ENCODE results near the gene ALDH3B2. TPM values are rescaled to one million over a fixed set of nuclear protein-coding genes. Genes with fewer than 3 reads are reported as not detected.

The ALDH3B2 gene
- polyA plus RNA-seq, 1 of the 3 experiments (the other 2 are of a cell fraction) = not detected

DNA sequence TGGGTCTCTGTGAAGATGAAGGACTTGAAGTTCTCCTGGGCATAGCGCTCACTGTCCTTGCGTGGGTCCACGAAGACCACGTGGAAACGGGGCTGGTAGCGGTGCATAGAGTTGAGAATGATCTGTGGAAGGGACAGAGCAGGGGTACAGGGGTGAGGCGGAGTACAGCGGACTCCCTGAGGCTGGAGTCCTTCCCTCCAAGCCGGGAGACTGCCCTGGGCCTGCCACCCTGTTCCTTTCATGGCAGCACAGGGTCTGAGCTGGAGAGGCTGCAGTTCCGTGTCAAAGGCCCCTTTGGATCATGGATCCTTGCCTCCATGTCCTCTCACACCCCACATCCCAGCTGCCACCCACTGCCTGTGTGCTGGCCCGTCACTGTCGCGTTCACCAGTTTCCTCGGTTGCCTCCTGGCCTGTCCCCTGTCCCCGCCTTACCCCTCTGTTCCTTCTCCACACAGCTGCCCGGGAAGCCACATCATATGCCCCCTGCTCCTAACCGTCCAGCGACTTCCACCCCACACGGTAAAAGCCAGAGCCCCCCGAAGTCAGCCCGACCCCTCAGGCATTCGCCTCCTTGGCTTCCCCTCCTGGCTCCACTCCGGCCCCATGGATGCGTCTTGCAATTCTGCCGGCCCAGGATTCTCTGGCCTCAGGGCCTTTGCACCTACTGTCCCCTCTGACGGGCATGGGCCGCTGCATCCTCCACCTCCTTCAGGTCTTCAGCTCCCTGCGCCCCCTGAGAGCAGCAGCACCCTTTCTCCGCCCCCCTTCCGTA is 41.3 kb downstream of the ALDH3B2 start:
- Histone ChIP-seq H3F3A (replicated peaks; ENCODE audit: insufficient read depth) (no peaks in the 10 kb centered on the region), H3K36me3 (replicated peaks in 1 of 2; ENCODE audit: control insufficient read depth in 1 of 2, insufficient read depth in 2 of 2, low read length in 1 of 2) (no peaks in the 10 kb centered on the region), H3K9me3 (no peaks in the 10 kb centered on the region), H3K27me3 (ENCODE audit: insufficient read depth) (no peaks in the 10 kb centered on the region), H3K4me3 (ENCODE audit: low read depth in 2 of 2, low read length in 1 of 2) (no peak overlapping the region), H3K9me2 (no peaks in the 10 kb centered on the region), H2AFZ (ENCODE audit: low read depth) (no peak overlapping the region), H3K9ac (no peak overlapping the region), H3K79me2 (ENCODE audit: insufficient read depth) (no peaks in the 10 kb centered on the region), H4K20me1 (ENCODE audit: insufficient read depth) (no peaks in the 10 kb centered on the region), H3K4me1 (ENCODE audit: control insufficient read depth in 1 of 2, insufficient read depth in 2 of 2, low read depth in 1 of 2, low read length in 1 of 2) (peaks cover 0 to 13% of the 10 kb centered on the region in 2 experiments; a peak in 1 of 4 replicates), H3K27ac (ENCODE audit: low read depth in 2 of 2, low read length in 1 of 2) (no peak overlapping the region), H3K4me2 (no peak overlapping the region)
- ChIA-PET CTCF (interaction anchor here (17.8 kb wide), 1 partner anchor 20 kb away, joined by 308 read pairs; the partner anchor contains the start of gene ACY3), POLR2A (no interaction called here)
- 78% methylated on average over 27 of the region's 30 CpGs for WGBS (ENCODE audit: low lambda C conversion rate)
- no peak for DNase-seq
- TF ChIP-seq, protein P1, sequence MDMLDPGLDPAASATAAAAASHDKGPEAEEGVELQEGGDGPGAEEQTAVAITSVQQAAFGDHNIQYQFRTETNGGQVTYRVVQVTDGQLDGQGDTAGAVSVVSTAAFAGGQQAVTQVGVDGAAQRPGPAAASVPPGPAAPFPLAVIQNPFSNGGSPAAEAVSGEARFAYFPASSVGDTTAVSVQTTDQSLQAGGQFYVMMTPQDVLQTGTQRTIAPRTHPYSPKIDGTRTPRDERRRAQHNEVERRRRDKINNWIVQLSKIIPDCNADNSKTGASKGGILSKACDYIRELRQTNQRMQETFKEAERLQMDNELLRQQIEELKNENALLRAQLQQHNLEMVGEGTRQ (IDR thresholded peaks at IDR 0.05; ENCODE audit: borderline replicate concordance, low read depth, low read length) = no peak
- TF ChIP-seq CHD2 (IDR thresholded peaks at IDR 0.05; ENCODE audit: low read length, partially characterized antibody) (no peak), TEAD4 (IDR thresholded peaks at IDR 0.05; ENCODE audit: borderline replicate concordance, insufficient read depth) (no peak), NFIC (IDR thresholded peaks at IDR 0.05; ENCODE audit: borderline replicate concordance) (no peak), FOSL2 (IDR thresholded peaks at IDR 0.05; ENCODE audit: borderline replicate concordance, low read depth) (no peak), FOXM1 (IDR thresholded peaks at IDR 0.05; ENCODE audit: low read depth) (no peak), MAX (IDR thresholded peaks at IDR 0.05; ENCODE audit: low read depth) (no peak), NRF1 (IDR thresholded peaks at IDR 0.05; ENCODE audit: low read depth, low read length) (no peak)
- TF ChIP-seq, protein P2, sequence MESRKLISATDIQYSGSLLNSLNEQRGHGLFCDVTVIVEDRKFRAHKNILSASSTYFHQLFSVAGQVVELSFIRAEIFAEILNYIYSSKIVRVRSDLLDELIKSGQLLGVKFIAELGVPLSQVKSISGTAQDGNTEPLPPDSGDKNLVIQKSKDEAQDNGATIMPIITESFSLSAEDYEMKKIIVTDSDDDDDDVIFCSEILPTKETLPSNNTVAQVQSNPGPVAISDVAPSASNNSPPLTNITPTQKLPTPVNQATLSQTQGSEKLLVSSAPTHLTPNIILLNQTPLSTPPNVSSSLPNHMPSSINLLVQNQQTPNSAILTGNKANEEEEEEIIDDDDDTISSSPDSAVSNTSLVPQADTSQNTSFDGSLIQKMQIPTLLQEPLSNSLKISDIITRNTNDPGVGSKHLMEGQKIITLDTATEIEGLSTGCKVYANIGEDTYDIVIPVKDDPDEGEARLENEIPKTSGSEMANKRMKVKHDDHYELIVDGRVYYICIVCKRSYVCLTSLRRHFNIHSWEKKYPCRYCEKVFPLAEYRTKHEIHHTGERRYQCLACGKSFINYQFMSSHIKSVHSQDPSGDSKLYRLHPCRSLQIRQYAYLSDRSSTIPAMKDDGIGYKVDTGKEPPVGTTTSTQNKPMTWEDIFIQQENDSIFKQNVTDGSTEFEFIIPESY (IDR thresholded peaks at IDR 0.05; ENCODE audit: borderline replicate concordance, low read depth) = no peak

DNA sequence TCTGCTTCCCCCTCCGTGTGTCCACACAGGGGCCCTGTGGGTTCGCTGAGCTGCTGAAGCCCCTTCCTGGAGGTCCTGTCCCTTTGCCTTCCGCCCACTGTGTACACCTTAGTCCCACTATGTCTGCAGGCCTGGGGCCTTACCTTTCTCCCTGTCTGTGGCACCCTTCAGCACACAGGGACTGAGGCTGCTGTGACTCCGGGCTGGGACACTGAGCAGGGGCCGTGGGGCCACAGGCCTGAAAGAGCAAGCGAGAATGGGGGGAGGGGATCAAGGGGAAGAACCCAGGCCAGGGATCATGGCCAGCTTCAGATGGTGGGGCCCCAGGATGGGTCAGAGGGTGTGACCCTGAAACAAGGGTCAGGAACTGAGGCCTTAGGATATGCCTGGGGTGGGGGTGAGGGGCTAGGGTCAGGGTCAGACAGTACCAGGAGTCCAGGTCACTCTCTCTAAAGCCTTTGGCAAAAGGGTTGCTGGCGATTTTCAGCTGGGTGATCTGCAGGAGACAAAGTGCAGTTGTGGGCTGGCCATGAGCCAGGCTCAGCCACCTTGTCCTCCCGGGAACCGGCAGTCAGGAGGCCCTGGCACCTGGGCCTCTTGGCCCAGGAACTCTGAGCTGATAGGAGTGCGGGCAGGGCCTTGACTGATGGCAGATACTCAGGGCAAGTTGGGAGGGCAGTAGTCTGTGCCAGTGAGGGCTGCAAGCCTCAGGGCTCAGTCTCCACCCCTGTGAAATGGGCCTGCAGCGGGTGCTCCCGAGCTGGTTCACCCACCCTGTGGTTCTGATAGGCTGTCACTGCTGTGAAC is 42.0 kb downstream of the ALDH3B2 start:
- no peak overlapping the region for H3K9ac ChIP-seq
- no peak overlapping the region for H3K4me3 ChIP-seq (ENCODE audit: low read depth in 2 of 2, low read length in 1 of 2)
- WGBS (ENCODE audit: low lambda C conversion rate) = 84% methylated on average over 6 of the region's 12 CpGs
- no peaks in the 10 kb centered on the region for H3K79me2 ChIP-seq (ENCODE audit: insufficient read depth)
- H3F3A ChIP-seq (replicated peaks; ENCODE audit: insufficient read depth) = no peaks in the 10 kb centered on the region
- peaks cover 0 to 13% of the 10 kb centered on the region in 2 experiments; a peak in 1 of 4 replicates for H3K4me1 ChIP-seq (ENCODE audit: control insufficient read depth in 1 of 2, insufficient read depth in 2 of 2, low read depth in 1 of 2, low read length in 1 of 2)
- H3K27me3 ChIP-seq (ENCODE audit: insufficient read depth) = no peaks in the 10 kb centered on the region
- H3K9me2 ChIP-seq = no peaks in the 10 kb centered on the region
- ChIA-PET POLR2A (no interaction called here), CTCF (interaction anchor here (0.9 to 17.8 kb wide), 4 partner anchors 7 to 281 kb away, joined by 3 to 308 read pairs (median 60); partner anchors contain the start of genes ACY3 and TBX10)
- H3K27ac ChIP-seq (ENCODE audit: low read depth in 2 of 2, low read length in 1 of 2) = no peak overlapping the region
- no peak overlapping the region for H3K4me2 ChIP-seq
- no peaks in the 10 kb centered on the region for H3K9me3 ChIP-seq
- no peaks in the 10 kb centered on the region for H4K20me1 ChIP-seq (ENCODE audit: insufficient read depth)
- DNase-seq = no peak
- H2AFZ ChIP-seq (ENCODE audit: low read depth) = no peak overlapping the region
- no peaks in the 10 kb centered on the region for H3K36me3 ChIP-seq (replicated peaks in 1 of 2; ENCODE audit: control insufficient read depth in 1 of 2, insufficient read depth in 2 of 2, low read length in 1 of 2)
- TF ChIP-seq RXRA (IDR thresholded peaks at IDR 0.05; ENCODE audit: borderline replicate concordance, low read depth) (no peak), SIN3A (IDR thresholded peaks at IDR 0.05; ENCODE audit: borderline replicate concordance, low read depth, low read length) (no peak), ELF1 (IDR thresholded peaks at IDR 0.05) (no peak)
- TF ChIP-seq, protein P3, sequence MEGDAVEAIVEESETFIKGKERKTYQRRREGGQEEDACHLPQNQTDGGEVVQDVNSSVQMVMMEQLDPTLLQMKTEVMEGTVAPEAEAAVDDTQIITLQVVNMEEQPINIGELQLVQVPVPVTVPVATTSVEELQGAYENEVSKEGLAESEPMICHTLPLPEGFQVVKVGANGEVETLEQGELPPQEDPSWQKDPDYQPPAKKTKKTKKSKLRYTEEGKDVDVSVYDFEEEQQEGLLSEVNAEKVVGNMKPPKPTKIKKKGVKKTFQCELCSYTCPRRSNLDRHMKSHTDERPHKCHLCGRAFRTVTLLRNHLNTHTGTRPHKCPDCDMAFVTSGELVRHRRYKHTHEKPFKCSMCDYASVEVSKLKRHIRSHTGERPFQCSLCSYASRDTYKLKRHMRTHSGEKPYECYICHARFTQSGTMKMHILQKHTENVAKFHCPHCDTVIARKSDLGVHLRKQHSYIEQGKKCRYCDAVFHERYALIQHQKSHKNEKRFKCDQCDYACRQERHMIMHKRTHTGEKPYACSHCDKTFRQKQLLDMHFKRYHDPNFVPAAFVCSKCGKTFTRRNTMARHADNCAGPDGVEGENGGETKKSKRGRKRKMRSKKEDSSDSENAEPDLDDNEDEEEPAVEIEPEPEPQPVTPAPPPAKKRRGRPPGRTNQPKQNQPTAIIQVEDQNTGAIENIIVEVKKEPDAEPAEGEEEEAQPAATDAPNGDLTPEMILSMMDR (IDR thresholded peaks at IDR 0.05) = no peak
- TF ChIP-seq, protein P1 (IDR thresholded peaks at IDR 0.05; ENCODE audit: borderline replicate concordance, low read depth, low read length) = no peak
- TF ChIP-seq, protein P4, sequence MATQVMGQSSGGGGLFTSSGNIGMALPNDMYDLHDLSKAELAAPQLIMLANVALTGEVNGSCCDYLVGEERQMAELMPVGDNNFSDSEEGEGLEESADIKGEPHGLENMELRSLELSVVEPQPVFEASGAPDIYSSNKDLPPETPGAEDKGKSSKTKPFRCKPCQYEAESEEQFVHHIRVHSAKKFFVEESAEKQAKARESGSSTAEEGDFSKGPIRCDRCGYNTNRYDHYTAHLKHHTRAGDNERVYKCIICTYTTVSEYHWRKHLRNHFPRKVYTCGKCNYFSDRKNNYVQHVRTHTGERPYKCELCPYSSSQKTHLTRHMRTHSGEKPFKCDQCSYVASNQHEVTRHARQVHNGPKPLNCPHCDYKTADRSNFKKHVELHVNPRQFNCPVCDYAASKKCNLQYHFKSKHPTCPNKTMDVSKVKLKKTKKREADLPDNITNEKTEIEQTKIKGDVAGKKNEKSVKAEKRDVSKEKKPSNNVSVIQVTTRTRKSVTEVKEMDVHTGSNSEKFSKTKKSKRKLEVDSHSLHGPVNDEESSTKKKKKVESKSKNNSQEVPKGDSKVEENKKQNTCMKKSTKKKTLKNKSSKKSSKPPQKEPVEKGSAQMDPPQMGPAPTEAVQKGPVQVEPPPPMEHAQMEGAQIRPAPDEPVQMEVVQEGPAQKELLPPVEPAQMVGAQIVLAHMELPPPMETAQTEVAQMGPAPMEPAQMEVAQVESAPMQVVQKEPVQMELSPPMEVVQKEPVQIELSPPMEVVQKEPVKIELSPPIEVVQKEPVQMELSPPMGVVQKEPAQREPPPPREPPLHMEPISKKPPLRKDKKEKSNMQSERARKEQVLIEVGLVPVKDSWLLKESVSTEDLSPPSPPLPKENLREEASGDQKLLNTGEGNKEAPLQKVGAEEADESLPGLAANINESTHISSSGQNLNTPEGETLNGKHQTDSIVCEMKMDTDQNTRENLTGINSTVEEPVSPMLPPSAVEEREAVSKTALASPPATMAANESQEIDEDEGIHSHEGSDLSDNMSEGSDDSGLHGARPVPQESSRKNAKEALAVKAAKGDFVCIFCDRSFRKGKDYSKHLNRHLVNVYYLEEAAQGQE (IDR thresholded peaks at IDR 0.05; ENCODE audit: low read depth, low read length) = no peak

Measured in SK-N-SH (cell line).